HL-60/S4 (cell line): ENCODE results near the gene ZNF268.
"Not testable (repeated sequence)": the region's sequence is repeated elsewhere in the genome, so short reads cannot be mapped to it uniquely, and the experiment has no call there.

Source experiments
- in situ Hi-C: fragments of 300-500 bp; cut with MboI; formaldehyde crosslinking; loops from 2 replicates; pipeline ENCODE4 v1.14.3; 2022; ENCODE audit warnings: low sequenced_read_pairs

The ZNF268 gene

GRCh38 chr12:133226690-133227089 is 45.4 kb downstream of the ZNF268 start:
- in situ Hi-C loops = no loop called here

DNA sequence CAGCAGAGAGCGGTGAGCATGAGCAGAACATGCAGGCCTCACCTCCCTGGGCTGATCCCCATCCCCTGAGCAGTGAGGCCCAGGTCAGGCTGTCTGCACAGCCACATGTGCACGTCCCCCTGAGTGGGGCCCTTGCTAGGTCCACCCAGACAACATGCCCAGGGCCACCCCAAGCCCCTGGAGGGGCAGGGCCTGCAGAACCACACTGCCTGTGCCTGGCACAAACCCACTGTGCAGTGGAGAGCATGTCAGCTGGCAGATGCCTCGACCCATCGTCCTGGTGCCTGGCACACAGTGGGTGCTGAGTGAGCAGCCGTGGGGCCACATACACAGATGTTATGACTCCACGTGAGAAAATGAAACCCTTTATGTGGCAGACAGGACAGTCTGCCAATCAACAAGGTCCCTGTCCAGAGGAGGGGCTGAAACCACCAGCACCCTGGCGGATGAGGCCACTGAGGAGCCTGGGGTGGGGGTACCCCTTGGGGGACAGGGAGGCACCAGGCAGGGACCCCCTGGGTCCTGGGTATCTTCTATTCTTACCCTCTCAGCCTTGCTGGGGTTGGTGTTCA is 46.1 kb downstream of the ZNF268 start:
- in situ Hi-C loops = no loop called here

GRCh38 chr12:133231001-133231400 is 49.7 kb downstream of the ZNF268 start:
- in situ Hi-C loops = no loop called here

GRCh38 chr12:133233006-133233405 is 51.7 kb downstream of the ZNF268 start:
- in situ Hi-C loops = no loop called here

DNA sequence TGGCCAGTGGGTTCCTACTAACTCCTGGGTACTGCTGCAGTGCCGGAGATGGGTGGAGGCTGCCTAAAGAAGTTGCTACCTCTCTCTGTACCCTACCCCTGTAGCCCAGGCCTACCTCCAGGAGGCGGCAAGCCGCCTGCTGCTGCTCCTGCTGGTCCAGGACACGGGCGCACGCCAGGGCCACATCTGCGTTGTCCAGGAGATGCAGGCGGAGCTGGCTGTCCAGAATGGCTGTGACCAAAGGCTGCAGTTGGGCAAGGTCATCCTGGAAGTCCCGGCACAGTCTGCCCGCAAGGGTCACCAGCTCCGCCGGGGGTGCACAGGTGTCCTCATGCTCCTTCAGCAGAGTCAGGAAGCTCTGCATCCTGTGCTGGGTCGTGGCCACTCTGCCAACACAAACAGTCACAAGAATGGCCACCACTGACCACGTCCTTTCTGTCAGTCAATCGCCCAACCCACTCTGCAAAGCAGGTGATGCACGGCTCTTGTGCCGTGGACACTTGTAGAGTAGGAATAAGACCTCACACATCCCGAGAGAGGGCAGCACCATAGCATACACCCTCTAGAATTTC is 52.8 kb downstream of the ZNF268 start:
- in situ Hi-C loops = no loop called here

DNA sequence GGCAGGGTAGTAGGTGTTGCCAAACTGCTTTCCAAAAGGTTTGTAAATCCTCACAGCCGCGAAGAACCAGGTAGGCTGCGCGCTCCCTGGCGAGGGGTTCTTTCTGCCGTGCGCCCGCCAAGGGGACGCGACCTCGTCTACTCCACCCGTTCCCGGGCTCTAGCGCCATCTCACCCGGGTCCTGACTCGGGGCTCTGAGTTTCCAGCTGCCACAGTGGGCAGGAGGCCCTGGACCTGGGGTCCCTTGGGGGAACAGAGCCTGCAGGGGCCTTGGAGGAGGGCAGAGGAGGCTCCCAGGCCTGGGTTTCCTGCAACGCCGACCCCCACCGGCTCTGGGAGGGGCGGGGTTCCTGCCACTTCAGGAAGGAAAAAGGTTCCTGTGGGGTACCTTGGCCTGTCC is 53.7 kb downstream of the ZNF268 start:
- in situ Hi-C loops = no loop called here

- in situ Hi-C loops = no loop called here
Measured at GRCh38 chr12:133235401-133236112, 54.3 kb downstream of the ZNF268 start, which contains the start of gene ANHX. ANHX (minus strand) TSS chr12:133235877; CDS start chr12:133234356, 1,521 bp downstream.

GRCh38 chr12:133236144-133236543 is 54.8 kb downstream of the ZNF268 start:
- in situ Hi-C loops = no loop called here

GRCh38 chr12:133236556-133236955 is 55.3 kb downstream of the ZNF268 start:
- in situ Hi-C loops = no loop called here

- in situ Hi-C loops = no loop called here
Measured at GRCh38 chr12:133251732-133252131, 70.4 kb downstream of the ZNF268 start.

DNA sequence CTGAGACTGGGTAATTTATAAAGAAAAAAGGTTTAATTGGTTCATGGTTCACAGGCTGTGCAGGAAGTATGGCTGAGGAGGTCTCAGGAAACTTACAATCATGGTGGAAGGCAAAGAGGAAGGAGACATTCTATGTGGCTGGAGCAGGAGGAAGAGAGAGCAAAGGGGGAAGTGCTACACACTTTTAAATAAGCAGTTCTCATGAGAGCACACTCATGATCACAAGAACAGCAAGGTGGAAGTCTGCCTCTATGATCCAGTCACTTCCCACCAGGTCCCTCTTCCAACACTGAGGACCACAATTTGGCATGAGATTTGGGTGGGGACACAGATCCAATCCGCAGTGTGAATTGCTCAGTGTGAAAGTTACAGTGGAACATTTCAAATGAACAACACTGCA is 74.5 kb downstream of the ZNF268 start:
- in situ Hi-C loops = not testable (repeated sequence)

GRCh38 chr12:133256321-133256720 is 75.0 kb downstream of the ZNF268 start:
- in situ Hi-C loops = no loop called here

DNA sequence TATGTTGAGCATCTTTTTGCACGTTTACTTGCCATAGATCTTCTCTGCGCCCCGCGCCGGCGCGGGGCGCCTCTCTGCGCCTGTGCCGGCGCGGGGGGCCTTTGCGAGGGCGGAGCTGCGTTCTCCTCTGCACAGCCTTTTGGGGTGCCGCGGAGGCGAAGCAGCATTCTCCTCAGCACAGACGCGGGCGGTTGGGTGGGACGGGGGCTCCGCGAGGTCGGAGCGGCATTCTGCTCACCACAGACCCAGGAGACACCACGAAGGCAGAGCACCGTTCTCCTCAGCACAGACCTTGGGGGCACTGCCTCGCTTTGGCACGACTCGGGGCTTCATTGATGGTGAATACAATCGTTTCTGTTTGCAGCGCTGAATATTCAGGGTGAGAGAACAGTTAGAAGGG is 82.9 kb downstream of the ZNF268 start:
- in situ Hi-C loops = no loop called here
